Right renal pelvis (tissue), 4 donors: ENCODE results near the gene MRGPRF. TPM values are rescaled to one million over a fixed set of nuclear protein-coding genes. Genes with fewer than 3 reads are reported as not detected.
"Not testable (repeated sequence)": the region's sequence is repeated elsewhere in the genome, so short reads cannot be mapped to it uniquely, and the experiment has no call there.

Source experiments
- DNase-seq, 4 donors: peaks; one replicate each; pipeline ENCODE4 v3.0.0-alpha.2; 2013; ENCODE audit warnings: low read depth in 4 of 4, low spot score in 3 of 4, missing footprints in 1 of 4
- polyA plus RNA-seq, 4 donors: library from polyadenylated mRNA; unstranded; fragments of 120-200 nt; gene quantifications; one replicate each; pipeline ENCODE4 v1.2.1, GENCODE V29; 2013; ENCODE audit not compliant: insufficient read length in 4 of 4

Gene MRGPRF
- polyA plus RNA-seq, 4 donors = 26.0 to 32.4 (median 26.5) TPM

DNA sequence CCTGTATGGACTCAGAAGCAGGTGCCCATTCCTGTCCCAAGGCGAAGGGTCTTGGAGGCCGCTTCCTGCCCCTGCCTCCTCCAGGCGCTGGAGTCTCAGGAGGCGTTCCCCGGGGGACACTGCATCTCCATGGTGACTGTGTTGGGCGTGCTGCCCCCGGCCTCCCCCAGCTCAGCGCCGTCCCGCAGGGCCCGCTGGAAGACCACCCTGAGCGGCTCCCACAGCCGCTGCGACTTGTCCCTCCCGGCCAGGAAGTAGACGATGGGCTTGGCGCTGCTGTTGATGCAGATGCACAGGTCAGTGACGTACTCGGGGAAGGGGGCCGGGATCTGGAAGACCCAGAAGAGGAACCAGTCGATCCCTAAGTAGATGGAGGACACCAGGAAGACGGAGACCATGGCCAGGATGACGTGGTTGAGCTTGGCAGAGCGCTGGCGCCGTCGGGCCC, 7.8 kb downstream of the MRGPRF start:
- no peak for DNase-seq

DNA sequence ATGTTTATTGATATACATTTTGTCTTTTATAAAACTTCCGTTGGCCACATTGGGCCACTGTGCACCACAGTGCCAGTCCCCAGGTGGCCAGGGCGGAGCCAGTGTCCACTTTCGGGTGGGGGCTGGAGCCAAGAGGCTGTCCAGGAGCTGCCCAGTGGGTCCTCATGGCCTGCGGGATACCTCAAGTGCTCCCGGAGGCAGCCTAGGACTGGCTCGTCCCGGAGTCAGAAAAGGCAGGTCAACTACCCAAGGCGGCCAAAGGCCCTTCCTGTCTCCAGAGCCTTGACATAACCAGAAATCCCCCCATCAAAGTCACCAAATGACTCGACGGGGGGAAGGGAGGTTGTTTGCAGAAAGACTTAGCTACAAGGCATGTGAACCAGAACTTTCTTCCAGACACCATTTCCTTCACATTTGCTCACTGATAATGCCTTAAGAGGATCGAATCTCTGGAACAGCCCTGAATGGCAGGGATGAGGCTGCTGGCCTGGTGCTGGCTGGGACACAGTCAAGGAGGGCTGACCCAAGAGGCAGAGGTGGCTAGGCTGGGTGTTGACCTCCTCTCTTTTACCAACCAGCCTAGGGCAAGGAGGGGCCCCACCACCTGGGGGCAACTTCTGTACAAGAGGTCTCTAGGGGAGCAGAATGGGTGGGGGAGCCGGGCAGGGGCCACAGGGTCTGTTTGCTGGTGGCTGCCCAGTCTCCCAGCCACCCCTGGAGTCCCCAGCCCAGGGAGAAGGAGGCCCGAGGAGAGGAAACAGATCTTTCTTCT, 8.4 kb downstream of the MRGPRF start:
- no peak for DNase-seq

DNA sequence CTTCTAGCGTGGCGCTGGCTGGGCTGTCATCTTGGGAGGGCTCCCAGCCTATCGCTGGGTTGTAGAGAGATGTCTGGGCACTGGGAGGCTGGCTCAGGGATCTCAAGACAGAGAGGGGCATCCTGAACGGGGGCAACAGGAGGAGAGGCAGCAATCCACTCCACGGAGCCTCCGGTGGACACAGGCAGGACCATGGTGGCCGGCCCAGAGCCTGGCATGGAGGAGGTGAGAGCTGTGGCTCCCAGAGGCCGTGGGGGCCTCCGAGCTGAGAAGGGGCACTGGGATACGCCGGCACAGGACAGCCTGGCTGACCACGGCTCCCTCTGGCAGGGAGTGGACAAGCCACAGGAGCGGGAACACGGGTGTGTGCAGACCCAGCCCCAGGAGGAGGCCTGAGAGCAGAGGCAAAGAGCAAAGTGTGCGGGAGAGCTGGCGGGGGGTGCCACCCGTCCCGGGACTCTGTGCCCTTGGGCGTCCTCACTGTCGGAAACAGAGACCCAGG, 9.1 kb downstream of the MRGPRF start:
- DNase-seq = no peak

DNA sequence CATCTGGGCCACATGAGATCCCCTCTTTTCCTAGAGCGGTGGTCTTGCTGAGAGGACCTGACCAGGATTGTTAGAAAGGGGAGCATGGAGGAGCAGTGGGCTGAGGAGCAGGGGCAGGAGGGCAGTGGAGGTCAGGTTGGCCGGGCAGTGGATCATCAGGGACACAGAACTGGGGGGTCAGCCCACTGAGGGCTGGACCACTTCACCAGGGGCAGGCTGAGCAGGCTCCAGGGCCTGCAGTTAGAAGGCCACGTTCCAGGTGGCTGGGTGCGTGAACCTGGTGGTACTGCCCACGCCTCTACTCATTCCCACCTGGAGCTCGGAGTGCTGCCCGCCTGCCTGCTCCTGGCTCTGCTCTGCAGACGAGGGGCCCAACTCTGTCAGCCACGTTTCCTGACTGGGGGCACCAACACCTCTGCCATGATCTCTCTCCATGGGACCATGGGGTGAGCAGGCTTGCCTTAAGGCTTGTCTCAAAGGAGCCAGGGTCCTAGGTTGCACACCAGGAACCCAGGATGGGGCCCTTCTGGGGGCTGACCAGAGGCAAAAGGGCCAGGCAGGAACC, 9.7 kb downstream of the MRGPRF start:
- DNase-seq = no peak

DNA sequence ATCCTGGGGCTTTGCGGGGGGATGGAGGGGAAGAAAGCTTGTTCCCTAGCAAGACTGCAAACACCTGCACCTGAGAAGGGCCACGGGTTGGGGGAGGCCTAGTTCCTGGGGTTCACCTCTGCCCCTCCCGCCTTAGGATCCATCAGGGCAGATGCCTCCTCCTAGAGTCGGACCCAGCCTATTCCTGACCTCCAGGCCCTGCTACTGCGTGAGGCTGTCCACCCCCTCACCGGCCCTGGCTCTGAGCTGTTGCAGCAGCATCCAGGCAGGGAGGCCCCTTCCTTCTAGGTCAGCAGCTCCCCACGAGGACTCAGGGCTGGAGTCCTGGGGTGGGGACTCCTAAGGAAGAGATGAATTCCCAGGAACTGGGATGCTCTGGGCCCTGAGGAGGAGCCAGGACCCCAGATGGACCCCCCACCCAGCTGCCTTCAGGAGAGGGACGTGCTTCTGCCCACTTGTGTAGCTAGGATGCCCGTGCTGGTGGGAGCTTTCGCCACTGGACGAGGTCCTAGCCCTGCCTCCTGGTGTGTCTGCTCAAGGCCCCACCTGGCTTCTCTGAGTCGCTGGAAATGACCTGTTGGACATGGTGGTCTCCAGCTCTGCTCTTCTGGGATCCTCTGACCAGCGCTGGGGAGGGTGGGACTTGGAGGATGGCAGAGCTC, 10.3 kb downstream of the MRGPRF start:
- DNase-seq = no peak

DNA sequence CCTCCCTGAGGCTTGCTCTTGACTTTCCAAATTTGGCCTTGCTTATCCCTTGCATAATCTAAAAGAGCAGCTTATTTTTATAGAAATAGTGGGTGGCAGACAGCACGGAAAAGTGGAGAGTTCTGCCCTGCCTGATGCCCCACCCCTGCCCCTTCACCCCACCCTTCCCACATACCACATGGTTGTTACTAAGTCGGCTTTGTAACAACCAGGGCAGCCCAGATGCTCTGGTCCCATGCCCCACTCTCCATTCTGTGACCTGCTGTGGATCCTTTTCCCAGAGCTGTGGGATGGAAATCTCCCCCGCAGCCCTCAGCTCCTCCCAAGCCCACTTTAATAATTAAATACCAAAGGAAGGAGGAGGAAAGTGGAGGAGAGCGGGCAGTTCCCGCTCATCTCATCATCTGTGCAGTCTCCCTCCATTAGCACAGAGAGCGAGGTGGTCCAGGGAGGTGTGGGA, 10.9 kb downstream of the MRGPRF start:
- no peak for DNase-seq

DNA sequence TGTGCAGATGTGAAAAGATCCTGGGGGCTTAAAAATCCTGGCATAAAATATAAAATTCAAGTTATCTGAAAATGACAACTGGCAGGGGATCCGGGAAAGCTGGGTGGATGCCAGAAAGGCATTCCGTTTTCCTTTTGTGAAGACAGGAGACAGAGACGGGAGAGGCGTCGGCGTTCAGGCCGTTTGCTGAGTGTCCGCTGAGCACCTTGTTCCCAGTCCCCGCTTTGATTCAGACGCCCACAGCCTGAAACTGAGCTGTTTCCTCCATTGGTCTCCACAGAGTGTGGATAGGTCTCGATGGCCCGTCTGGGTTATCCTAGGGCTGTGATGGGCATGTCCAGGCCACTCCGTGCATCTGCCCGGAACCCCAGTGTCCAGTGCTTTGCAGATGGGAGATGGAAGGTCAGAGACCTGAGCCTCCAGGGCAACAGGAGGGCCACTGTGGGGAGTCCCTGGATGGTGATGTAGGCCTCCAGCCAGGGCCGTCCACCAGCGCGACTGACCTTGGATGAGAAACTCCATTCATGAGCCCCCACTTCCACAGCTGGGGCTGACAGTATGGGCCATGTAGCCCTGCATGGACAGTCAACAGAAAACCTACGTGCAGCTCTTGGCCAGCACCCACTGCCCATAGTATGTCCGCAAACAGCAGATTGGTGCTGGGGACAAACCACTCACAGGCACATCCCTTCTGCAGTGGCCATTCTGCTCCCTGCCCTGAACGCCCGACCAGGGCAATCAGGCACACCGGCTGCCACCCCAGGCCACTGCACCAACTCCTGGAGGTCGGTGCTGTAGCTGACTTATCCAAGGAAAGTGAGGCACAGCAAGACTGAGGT, 11.6 kb downstream of the MRGPRF start:
- no peak for DNase-seq

DNA sequence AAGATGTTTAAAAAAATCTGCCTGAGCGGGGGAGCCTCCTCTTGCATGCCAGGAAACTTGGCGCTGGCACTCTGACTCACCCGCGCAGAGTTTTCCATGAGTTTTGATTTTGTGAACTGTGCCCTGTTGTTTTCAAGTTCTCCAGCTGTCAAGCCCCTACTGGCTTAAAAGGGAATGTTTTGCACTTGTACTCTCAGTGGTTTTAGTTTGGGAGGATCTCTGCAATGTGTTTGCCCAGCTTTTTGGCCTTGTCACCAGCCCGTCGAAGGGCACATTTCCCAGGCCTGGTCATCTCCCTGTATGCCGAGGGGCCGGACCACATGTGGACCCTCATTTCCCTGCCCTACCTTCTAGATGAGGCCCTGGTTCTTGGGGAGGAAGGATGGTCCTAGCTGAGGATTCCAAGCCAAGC, 12.2 kb downstream of the MRGPRF start:
- no peak for DNase-seq

DNA sequence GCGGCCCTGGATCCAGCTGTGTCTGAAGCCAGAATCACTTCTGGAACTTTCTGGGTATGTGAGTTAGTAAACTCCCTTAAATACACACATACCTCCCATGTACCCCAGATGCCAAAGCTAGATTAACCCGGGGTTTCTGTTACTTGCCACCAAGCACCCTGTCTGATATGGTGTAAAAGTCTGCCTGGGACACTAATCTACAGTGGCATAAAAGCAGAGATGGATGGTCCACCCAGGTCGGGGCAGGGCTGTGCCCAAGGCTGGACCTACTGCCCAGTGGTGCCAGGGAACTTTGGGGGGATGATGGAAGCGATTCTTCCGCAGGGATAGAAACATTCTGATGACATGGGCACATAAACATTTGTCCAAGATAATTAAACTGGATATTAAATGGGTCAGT, 12.7 kb downstream of the MRGPRF start:
- DNase-seq = no peak

DNA sequence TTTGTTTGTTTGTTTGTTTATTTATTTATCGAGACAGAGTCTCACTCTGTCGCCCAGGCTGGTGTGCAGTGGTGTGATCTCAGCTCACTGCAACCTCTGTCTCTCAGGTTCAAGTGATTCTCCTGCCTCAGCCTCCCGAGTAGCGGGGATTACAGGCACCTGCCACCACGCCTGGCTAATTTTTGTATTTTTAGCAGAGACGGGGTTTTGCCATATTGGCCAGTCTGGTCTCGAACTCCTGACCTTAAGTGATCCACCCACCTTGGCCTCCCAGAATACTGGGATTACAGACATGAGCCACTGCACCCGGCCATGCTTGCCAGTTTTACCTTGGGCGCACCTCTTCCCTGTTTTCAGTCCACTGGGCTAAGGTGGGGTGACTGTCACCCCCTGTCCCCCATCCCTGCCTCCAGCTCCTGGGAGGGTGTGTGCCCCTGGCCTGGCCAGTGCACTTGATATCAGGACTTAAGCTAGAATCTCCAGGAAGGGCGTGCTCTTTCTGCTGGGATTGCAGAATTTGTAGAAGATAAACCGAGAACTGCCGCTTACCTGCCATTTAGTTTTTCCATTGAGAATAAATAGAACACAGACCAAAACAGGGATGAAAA, 13.2 kb downstream of the MRGPRF start:
- DNase-seq = not testable (repeated sequence)

DNA sequence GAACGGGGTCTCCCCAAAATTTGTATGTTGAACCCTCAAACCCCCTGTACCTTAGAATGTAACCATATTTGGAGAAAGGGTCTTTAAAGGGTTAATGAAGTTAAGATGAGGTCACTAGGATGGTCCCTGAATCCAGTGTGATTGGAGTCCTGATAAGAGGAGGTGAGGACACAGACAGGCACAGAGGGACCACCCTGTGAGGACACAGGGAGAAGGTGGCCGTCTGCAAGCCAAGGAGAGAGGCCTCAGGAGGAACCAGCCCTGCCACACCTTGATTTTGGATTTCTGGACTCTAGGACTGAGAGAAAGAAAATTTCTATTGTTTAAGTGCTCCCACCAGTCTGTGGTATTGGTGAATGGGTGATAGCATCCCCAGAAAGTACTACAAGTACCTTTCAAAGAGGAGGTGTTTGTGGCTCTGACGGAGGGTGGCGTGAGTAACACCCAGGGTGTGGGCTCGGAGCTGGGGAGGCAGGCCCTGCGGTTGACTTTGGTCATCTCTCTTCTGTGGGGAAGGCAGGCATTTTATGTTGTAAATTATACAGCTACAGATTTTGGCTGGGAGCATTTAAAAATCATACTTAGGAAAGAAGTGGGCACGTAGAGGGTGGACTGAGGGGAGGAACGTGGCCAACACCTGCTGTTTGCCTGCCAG, 13.8 kb downstream of the MRGPRF start:
- no peak for DNase-seq

DNA sequence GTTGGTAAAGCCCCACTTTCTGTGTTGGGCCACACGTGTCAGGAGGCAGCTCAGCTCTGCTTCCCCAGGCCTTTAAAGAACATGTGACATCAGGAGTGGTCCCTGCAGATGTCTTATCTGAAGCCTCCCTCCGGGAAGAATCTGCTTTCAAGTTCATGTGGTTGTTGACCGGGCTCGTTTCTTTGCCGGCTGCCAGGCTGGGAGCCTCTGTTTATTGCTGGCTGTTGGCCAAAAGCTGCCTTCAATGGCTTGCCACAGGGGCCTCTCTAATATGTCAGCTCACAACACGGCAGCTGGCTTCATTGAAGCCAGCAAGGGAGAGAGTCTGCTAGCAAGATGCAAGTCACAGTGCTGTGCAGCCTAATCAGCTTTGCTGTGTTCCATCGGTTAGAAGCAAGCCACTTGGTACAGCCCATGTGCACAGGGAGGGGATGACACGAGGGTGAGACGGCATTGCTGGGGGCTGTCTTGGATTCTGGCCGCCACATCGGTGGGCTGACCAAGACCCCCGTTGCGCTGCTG, 14.6 kb downstream of the MRGPRF start:
- no peak for DNase-seq

DNA sequence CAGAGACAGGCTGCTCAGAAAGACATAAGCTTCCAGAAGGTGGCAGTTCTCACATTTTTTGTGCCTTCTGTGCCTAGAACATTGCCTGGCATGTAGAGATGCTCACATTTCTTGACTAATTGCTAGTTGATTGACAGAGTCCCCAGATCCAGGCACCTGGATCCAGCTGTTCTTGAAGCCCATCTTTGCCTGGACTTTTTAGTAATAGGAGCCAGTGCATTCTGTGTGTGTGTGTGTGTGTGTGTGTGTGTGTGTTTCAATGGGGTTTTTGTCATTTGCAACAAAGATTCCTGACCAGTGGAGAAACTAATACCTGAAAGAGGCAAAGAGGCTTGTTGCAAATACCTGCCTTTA, 15.1 kb downstream of the MRGPRF start:
- DNase-seq = no peak

DNA sequence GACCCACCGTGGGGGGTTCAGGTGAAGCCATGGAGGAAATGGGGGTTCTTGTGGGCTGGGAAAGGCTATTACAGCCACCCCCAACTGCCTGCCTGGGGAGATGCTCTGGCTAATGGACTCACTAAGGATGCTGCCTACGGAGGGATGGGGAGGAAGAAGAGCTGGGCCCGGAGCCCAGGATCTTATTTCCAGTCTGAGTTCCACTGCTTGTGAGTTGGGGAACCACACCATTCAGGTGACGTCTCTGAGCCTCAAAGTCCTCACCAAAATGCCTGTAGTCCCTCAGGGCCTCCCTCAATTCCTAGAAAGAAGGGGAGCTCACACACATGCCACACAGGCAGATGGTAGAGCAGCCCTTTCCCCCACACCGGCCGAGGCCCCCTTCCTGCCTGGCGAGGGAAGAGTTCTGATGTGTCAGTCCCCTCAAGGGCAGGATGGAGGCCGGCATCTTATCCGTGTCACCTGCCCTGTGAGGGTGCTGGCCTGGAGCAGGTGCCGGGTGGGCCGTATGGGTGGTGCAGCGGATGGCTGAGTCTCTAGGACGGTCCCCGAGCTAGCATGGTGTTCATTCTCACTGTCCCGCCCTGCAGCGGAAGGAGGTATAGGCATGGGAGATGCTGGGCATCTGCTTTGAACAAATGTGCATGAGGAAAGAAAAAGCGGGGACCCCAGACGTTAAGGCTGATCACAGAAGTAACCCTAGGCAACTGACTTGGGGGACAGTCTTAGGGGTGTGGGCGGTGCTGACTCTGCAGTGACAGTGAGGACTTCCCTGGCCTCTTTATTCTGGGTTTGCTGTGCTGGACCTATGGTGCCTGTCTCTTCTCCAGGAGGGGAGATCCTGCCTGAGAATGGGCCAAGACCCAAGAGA, 15.7 kb downstream of the MRGPRF start:
- DNase-seq = no peak

DNA sequence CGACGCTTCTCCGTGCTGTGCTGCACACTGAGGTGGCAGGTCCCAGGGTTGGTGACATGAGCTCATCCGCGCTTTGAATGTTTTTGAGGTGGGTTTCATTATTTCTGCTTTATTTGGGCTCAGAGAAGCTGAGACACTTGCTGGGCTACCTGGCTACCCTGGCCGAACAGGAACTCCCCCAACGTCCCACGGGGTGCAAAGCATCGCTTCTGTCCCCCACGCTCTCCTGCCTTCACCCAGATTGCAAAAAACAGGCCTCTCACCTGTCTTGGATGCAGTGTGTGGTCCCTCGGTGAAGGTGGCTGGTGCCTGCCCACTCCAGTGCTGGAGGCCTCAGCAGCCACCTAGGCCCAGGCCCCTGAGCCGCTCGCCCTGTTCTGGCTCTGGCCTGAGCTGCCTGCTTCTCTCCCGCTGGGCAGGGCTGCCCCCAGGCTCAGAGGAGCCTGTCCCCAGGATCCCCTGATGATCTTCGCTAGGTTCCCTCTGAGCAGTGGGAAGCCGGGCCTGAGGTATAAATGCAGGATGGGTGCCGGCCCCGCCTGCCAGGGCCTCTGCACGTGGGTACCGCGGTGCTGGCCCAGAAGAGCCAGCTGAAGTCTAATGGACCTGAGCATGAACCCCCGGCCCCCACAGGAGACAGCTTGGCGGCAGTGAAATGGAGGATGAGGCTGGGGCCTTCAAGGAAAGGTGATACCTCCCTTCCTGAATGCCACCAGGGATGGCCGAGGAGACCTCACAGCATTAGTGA, 16.5 kb downstream of the MRGPRF start:
- no peak for DNase-seq

DNA sequence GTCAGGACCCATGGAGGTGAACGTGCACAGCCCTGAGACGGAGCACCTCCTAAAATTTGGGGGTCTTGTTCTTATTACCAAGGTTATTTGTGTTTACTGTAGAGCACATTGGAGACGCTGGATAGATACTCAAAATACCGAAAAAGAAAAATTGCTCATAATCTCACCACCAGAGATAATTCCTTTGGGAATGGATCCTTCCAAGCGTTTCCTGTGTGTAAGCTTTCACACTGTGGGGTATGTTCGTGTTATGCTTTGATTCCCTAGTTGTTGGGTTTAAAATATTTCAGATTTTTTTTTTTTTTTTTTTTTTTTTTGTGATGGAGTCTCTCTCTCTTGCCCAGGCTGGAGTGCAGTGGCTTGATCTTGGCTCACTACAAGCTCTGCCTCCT, 18.2 kb downstream of the MRGPRF start:
- no peak for DNase-seq

DNA sequence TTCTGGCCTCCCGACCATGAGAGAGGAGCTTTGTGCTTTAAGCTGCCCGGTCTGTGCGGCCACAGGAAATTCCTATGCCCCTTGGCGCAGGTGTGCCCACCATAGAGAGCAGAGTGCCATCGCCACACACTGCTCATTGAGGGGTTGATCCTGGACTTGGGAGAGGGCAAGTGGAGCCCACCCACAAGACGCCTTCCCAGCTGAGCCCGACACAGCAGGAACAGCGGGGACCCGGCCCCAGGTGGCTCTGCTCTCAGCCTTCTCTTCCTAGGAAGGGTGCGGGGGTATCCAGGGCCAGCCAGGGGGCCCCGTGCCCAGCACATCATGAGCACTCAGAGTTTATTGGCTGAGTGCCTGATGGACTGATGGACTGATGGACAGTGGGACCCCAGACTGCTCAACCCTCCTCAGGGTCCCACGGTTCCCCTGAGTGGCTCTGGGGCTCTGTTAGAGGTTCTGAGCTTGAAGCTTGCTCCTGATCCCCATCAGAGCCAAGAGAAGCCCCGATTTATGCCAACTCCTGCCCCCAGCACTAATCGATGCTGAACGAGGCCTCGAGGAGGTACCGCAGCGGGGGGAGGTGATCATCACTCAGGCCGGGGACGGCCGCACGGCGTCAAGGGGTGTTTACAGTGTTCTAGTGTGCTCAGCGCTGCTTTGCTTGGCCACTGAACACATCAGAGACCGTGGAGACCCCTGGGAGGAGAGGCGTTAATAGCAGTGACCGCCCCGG, 18.7 kb downstream of the MRGPRF start:
- no peak for DNase-seq
